C4-2B (cell line): ENCODE data around the gene CDH12.

Experiments
- H3K27ac ChIP-seq: fragments of 450-650 bp; 2 replicates; pipeline ENCODE4 v1.5.1; 2017
- CTCF ChIP-seq: fragments of 450-650 bp; conservative IDR thresholded peaks from 2 replicates; pipeline ENCODE4 v1.5.1; 2017; ENCODE audit warnings: mild to moderate bottlenecking
- ZFX ChIP-seq: fragments of 450-650 bp; IDR thresholded peaks from 2 replicates; pipeline ENCODE4 v1.6.1; 2017

The CDH12 gene

GRCh38 chr5:21817668-21818369, 1035.3 kb downstream of the CDH12 start:
- H3K27ac ChIP-seq: no peak overlapping the region
- no peak for TF ChIP-seq ZFX
- peak; percentile 72 for TF ChIP-seq CTCF

GRCh38 chr5:21810737-21811316, 1042.3 kb downstream of the CDH12 start:
- no peak overlapping the region for H3K27ac ChIP-seq
- no peak for TF ChIP-seq ZFX
- TF ChIP-seq CTCF: peak; percentile 80

GRCh38 chr5:21809611-21810010, 1043.5 kb downstream of the CDH12 start:
- no peak overlapping the region for H3K27ac ChIP-seq
- TF ChIP-seq ZFX: no peak
- TF ChIP-seq CTCF: no peak

- no peak overlapping the region for H3K27ac ChIP-seq
- TF ChIP-seq CTCF (no peak), ZFX (no peak)
Measured at GRCh38 chr5:21807953-21808352, 1045.2 kb downstream of the CDH12 start.

- no peak overlapping the region; the same call in 1 of the 2 replicates for H3K27ac ChIP-seq
- no peak for TF ChIP-seq ZFX
- TF ChIP-seq CTCF: no peak
Measured at GRCh38 chr5:21806943-21807342, 1046.2 kb downstream of the CDH12 start.

GRCh38 chr5:21806271-21806670, 1046.9 kb downstream of the CDH12 start:
- no peak overlapping the region for H3K27ac ChIP-seq
- TF ChIP-seq ZFX (no peak), CTCF (no peak)

GRCh38 chr5:21802869-21803490, 1050.2 kb downstream of the CDH12 start:
- no peak for TF ChIP-seq ZFX
- peak; percentile 88 for TF ChIP-seq CTCF
- no peak overlapping the region for H3K27ac ChIP-seq
